Gastrocnemius medialis (tissue), 4 donors: ENCODE results near the gene ADAT2.

Source experiments
- CTCF ChIP-seq, 5 experiments: fragments of 450-650 bp in 3 of 5; fragments of 200-600 bp in 2 of 5; sonication (generic) in 2 of 5; IDR thresholded peaks in 4 of 5; conservative IDR thresholded peaks in 1 of 5; 1 replicate in 4 of 5; 2 replicates in 1 of 5; pipeline ENCODE4 v1.5.1; 2016 to 2019; ENCODE audit warnings: antibody characterized with exemption in 5 of 5, mild to moderate bottlenecking in 3 of 5, moderate library complexity in 3 of 5
- POLR2A ChIP-seq, 2 donors: fragments of 450-650 bp; IDR thresholded peaks; one replicate each; pipeline ENCODE4 v1.6.1; 2017; ENCODE audit warnings: antibody characterized with exemption in 2 of 2, mild to moderate bottlenecking in 2 of 2, moderate library complexity in 2 of 2

GRCh38 chr6:143443096-143443495, 7.4 kb downstream of the ADAT2 start:
- TF ChIP-seq CTCF (IDR thresholded peaks at IDR 0.05 in 4 of 5, conservative IDR thresholded peaks at IDR 0.05 in 1 of 5): no peak
- no peak for TF ChIP-seq POLR2A (IDR thresholded peaks at IDR 0.05)
